ENCODE results near the gene TEX261.

TEX261 gene

GRCh38 chr2:70936979-70937811 lies 57.5 kb downstream of the TEX261 start:
- no peaks in the 10 kb centered on the region for H3K9me3 ChIP-seq (ENCODE audit: insufficient read depth, low read length)
- H3K4me1 ChIP-seq (ENCODE audit: insufficient read depth, insufficient read length): peaks cover 35% of the 10 kb centered on the region
- H3K4me3 ChIP-seq (ENCODE audit: insufficient read length, low read depth): no peak overlapping the region
- H3K36me3 ChIP-seq (ENCODE audit: insufficient read depth, insufficient read length, low read length): no peaks in the 10 kb centered on the region
- TF ChIP-seq ZNF274 (IDR thresholded peaks at IDR 0.05; ENCODE audit: low read depth, low read length) (no peak), YY1 (IDR thresholded peaks at IDR 0.05; ENCODE audit: insufficient read depth, insufficient read length) (no peak), SUZ12 (IDR thresholded peaks at IDR 0.05; ENCODE audit: extremely low read depth, insufficient read depth, insufficient read length) (no peak)
- H3K27me3 ChIP-seq (ENCODE audit: insufficient read depth, insufficient read length): peaks cover 27% of the 10 kb centered on the region
- H3K9ac ChIP-seq (ENCODE audit: insufficient read length, low read depth): no peak overlapping the region
- DNase-seq (ENCODE audit: low read depth, low spot score): no peak

- no peaks in the 10 kb centered on the region for H3K36me3 ChIP-seq (ENCODE audit: insufficient read depth, insufficient read length, low read length)
- H3K9me3 ChIP-seq (ENCODE audit: insufficient read depth, low read length): no peaks in the 10 kb centered on the region
- no peak overlapping the region for H3K4me3 ChIP-seq (ENCODE audit: insufficient read length, low read depth)
- TF ChIP-seq SUZ12 (IDR thresholded peaks at IDR 0.05; ENCODE audit: extremely low read depth, insufficient read depth, insufficient read length) (no peak), YY1 (IDR thresholded peaks at IDR 0.05; ENCODE audit: insufficient read depth, insufficient read length) (no peak), ZNF274 (IDR thresholded peaks at IDR 0.05; ENCODE audit: low read depth, low read length) (no peak)
- H3K4me1 ChIP-seq (ENCODE audit: insufficient read depth, insufficient read length): peaks cover 35% of the 10 kb centered on the region
- DNase-seq (ENCODE audit: low read depth, low spot score): no peak
- H3K9ac ChIP-seq (ENCODE audit: insufficient read length, low read depth): no peak overlapping the region
- H3K27me3 ChIP-seq (ENCODE audit: insufficient read depth, insufficient read length): peaks cover 19% of the 10 kb centered on the region
Observed at GRCh38 chr2:70936165-70936978, 58.3 kb downstream of the TEX261 start.

Data from NT2/D1 (cell line).